Retina (tissue), 1 donor: Measurements from ENCODE around the gene MAPK6.
"Not testable (repeated sequence)": the region's sequence is repeated elsewhere in the genome, so short reads cannot be mapped to it uniquely, and the experiment has no call there.

Experiments used
- DNase-seq: peaks from one replicate; pipeline ENCODE4 v3.0.0-alpha.2; 2016

MAPK6 gene

GRCh38 chr15:52011711-52012144 is 7.3 kb upstream of the MAPK6 start:
- DNase-seq, result no peak

- no peak for DNase-seq
Observed at GRCh38 chr15:52012210-52012609, 6.8 kb upstream of the MAPK6 start.

GRCh38 chr15:52013151-52013791 is 5.7 kb upstream of the MAPK6 start:
- DNase-seq, result no peak

GRCh38 chr15:52014616-52015015 is 4.4 kb upstream of the MAPK6 start:
- DNase-seq, result no peak

- no peak for DNase-seq
Observed at GRCh38 chr15:52016316-52016715, 2.7 kb upstream of the MAPK6 start.

- no peak for DNase-seq
Observed at GRCh38 chr15:52018244-52018643, 775 bp upstream of the MAPK6 start.

GRCh38 chr15:52019394-52020220 is 588 bp downstream of the MAPK6 start:
- DNase-seq, result peak; percentile 88

- DNase-seq, result no peak
Observed at GRCh38 chr15:52020221-52021085, 1.4 kb downstream of the MAPK6 start.

GRCh38 chr15:52021128-52021671 is 2.2 kb downstream of the MAPK6 start:
- DNase-seq, result no peak

GRCh38 chr15:52021892-52022540 is 3.0 kb downstream of the MAPK6 start:
- no peak for DNase-seq

GRCh38 chr15:52023169-52023922 is 4.3 kb downstream of the MAPK6 start:
- no peak for DNase-seq

- DNase-seq, result no peak
Observed at GRCh38 chr15:52028431-52029093, 9.5 kb downstream of the MAPK6 start.

- no peak for DNase-seq
Observed at GRCh38 chr15:52030010-52030409, 11.0 kb downstream of the MAPK6 start.

GRCh38 chr15:52031556-52031955 is 12.5 kb downstream of the MAPK6 start:
- no peak for DNase-seq

- DNase-seq, result peak; percentile 25
Observed at GRCh38 chr15:52037889-52038505, 19.0 kb downstream of the MAPK6 start.

GRCh38 chr15:52039925-52040781 is 21.1 kb downstream of the MAPK6 start:
- DNase-seq, result peak; percentile 49

GRCh38 chr15:52042051-52042851 is 23.2 kb downstream of the MAPK6 start:
- DNase-seq, result no peak

GRCh38 chr15:52045795-52046298 is 26.8 kb downstream of the MAPK6 start:
- not testable (repeated sequence) for DNase-seq

GRCh38 chr15:52046552-52046951 is 27.5 kb downstream of the MAPK6 start:
- not testable (repeated sequence) for DNase-seq
